Ectodermal cell (in vitro differentiated cells): ENCODE measurements around the gene MYCBPAP.
"Not testable (repeated sequence)": the region's sequence is repeated elsewhere in the genome, so short reads cannot be mapped to it uniquely, and the experiment has no call there.

Experiments
- H3K27ac ChIP-seq: 2 replicates; pipeline ENCODE4 v1.7.0; 2013; ENCODE audit warnings: mild to moderate bottlenecking, low read depth, low read length; ENCODE audit not compliant: insufficient read depth, poor library complexity, severe bottlenecking
- H3K27me3 ChIP-seq: 2 replicates; pipeline ENCODE4 v1.7.0; 2013; ENCODE audit warnings: mild to moderate bottlenecking, low read length; ENCODE audit not compliant: insufficient read depth, control insufficient read depth, poor library complexity, severe bottlenecking
- H3K36me3 ChIP-seq: one replicate; pipeline ENCODE4 v1.7.0; 2013; ENCODE audit warnings: low read length; ENCODE audit not compliant: control insufficient read depth, insufficient read depth
- H3K4me1 ChIP-seq: one replicate; pipeline ENCODE4 v1.7.0; 2013; ENCODE audit warnings: low read length; ENCODE audit not compliant: control insufficient read depth, insufficient read depth
- H3K4me3 ChIP-seq: 2 replicates; pipeline ENCODE4 v1.7.0; 2013; ENCODE audit warnings: low read depth, low read length, control low read depth; ENCODE audit not compliant: insufficient read depth
- H3K9me3 ChIP-seq: 2 replicates; pipeline ENCODE4 v1.7.0; 2013; ENCODE audit warnings: mild to moderate bottlenecking, low read length, moderate library complexity; ENCODE audit not compliant: control insufficient read depth
- WGBS, 2 experiments: methylation state at CpG; one replicate each; pipeline ENCODE4 v1.1.7; 2013; ENCODE audit warnings: missing lambda C conversion rate in 2 of 2; 5-methylcytosine and 5-hydroxymethylcytosine counted together

MYCBPAP gene

DNA sequence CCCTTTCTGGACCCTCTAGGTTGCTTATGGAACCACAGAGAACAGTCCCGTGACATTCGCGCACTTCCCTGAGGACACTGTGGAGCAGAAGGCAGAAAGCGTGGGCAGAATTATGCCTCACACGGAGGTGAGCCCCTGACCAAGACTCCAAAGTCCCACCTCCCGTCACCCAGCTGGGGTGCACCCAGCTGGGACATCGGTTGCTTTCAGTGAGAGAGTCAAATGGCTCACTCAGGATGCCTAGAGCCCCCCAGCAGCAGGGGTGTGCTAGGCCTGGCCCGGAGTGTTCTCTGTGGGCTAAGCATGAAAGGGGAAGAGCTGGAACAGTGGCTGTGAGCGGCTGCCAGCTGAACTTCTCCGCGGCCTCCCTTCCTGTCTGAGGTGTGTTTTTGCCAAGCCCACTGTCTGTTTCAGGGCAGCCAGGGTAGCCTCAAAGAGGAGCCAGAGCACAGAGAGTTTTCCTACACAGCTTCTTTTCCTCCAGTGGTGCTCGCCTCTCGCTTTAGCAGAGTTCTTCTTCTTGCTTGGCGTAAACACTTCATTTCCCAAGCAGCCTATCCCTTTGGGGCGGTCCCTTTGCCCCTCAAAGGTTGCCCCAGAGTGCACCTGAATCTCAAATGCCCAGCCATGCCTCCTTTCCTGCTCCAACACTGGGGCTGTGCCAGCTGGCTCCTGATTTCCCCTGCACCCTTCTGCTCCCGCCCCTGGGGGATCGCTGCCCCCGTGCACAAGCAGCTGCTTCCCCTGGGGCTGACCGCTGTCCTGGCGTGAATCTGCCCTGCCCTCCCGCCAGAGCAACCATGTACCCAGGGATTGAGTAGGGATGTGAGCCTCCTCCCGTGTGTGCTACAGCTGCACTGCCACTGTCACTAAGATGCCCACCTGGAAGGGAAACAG lies 37.0 kb upstream of the MYCBPAP start:
- no peaks in the 10 kb centered on the region for H3K9me3 ChIP-seq
- no peaks in the 10 kb centered on the region for H3K4me1 ChIP-seq
- H3K27me3 ChIP-seq = peaks cover 50% of the 10 kb centered on the region
- H3K4me3 ChIP-seq = no peak overlapping the region
- H3K36me3 ChIP-seq = no peaks in the 10 kb centered on the region
- 90 to 91% methylated on average over 22 of the region's 22 CpGs for WGBS, 2 experiments
- no peak overlapping the region for H3K27ac ChIP-seq

DNA sequence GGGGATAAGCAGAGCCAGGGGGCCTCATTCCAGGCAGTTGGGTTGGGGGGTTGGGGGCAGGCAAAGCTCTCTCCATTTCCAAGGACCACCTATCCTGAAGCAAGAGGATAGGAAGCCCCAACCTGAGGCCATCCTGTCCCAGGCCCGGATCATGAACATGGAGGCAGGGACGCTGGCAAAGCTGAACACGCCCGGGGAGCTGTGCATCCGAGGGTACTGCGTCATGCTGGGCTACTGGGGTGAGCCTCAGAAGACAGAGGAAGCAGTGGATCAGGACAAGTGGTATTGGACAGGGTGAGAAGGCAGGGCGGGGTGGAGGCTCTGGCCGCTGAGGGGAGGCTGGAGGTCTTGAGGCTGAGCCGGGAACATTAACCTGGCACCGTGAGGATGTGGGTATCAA lies 36.0 kb upstream of the MYCBPAP start:
- H3K9me3 ChIP-seq = no peaks in the 10 kb centered on the region
- WGBS, 2 experiments = 94 to 96% methylated on average over 10 of the region's 10 CpGs
- H3K4me3 ChIP-seq = no peak overlapping the region
- H3K36me3 ChIP-seq = no peaks in the 10 kb centered on the region
- no peak overlapping the region for H3K27ac ChIP-seq
- peaks cover 57% of the 10 kb centered on the region for H3K27me3 ChIP-seq
- no peaks in the 10 kb centered on the region for H3K4me1 ChIP-seq

DNA sequence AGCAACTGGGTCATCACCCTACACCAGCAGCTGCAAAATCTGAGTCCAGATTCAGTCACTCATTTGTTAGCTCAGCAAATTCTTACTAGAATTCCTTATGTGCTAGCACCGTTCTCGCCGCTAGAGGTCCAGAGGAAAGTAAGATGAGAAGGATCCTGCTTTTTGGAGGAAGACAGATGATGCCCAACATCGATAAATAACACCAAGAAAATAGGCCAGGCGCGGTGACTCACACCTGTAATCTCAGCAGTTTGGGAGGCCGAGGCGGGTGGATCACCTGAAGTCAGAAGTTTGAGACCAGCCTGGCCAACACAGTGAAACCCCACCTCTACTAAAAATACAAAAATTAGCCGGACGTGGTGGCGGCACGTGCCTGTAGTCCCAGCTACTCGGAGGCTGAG lies 35.5 kb upstream of the MYCBPAP start:
- 89 to 91% methylated on average over 13 of the region's 13 CpGs for WGBS, 2 experiments
- H3K27ac ChIP-seq, H3K36me3 ChIP-seq, H3K9me3 ChIP-seq, H3K4me1 ChIP-seq, H3K4me3 ChIP-seq: not testable (repeated sequence)
- peaks cover 53% of the 10 kb centered on the region for H3K27me3 ChIP-seq

DNA sequence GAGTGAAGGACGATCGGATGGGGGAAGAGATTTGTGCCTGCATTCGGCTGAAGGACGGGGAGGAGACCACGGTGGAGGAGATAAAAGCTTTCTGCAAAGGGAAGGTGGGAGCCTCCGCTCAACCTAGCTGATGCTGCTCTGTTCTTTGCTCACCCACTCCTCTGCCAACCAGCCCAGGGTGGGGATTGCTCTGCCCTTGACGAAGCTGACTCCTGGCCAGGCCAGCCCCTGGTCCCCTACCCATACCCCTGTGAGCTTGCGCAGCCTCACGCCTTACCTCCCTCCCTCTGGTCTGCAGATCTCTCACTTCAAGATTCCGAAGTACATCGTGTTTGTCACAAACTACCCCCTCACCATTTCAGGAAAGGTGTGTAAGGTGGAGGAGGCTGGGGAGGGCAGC lies 34.3 kb upstream of the MYCBPAP start:
- Histone ChIP-seq H3K9me3 (no peaks in the 10 kb centered on the region), H3K4me3 (no peak overlapping the region), H3K4me1 (no peaks in the 10 kb centered on the region), H3K36me3 (no peaks in the 10 kb centered on the region), H3K27me3 (peaks cover 42% of the 10 kb centered on the region), H3K27ac (no peak overlapping the region)
- 87 to 94% methylated on average over 9 to 11 of the region's 11 CpGs for WGBS, 2 experiments

GRCh38 chr17:50474523-50474922 lies 33.7 kb upstream of the MYCBPAP start:
- Histone ChIP-seq H3K4me3 (no peak overlapping the region), H3K27ac (no peak overlapping the region), H3K9me3 (no peaks in the 10 kb centered on the region), H3K27me3 (peaks cover 36% of the 10 kb centered on the region), H3K36me3 (no peaks in the 10 kb centered on the region), H3K4me1 (no peaks in the 10 kb centered on the region)
- WGBS, 2 experiments = 87% methylated on average over 6 of the region's 6 CpGs

DNA sequence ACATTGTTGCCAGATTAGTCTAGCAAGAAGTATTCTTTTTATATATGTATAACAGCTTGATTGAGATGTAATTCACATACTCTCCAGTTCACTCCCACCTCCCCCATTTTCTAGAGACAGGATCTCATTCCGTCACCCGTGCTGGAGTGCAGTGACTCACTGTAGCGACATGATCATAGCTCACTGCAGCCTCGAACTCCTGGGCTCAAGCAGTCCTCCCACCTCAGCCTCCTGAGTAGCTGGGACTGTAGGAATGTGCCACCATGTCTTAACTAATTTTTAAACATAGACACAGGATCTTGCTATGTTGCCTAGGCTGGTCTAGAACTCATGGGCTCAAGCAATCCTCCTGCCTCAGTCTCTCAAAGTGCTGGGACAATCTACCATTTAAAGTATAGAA lies 32.9 kb upstream of the MYCBPAP start:
- no peak overlapping the region for H3K27ac ChIP-seq
- H3K4me1 ChIP-seq = no peaks in the 10 kb centered on the region
- H3K27me3 ChIP-seq = peaks cover 27% of the 10 kb centered on the region
- H3K36me3 ChIP-seq = no peaks in the 10 kb centered on the region
- no peak overlapping the region for H3K4me3 ChIP-seq
- H3K9me3 ChIP-seq = no peaks in the 10 kb centered on the region
- 87 to 89% methylated on average over 4 of the region's 4 CpGs for WGBS, 2 experiments

DNA sequence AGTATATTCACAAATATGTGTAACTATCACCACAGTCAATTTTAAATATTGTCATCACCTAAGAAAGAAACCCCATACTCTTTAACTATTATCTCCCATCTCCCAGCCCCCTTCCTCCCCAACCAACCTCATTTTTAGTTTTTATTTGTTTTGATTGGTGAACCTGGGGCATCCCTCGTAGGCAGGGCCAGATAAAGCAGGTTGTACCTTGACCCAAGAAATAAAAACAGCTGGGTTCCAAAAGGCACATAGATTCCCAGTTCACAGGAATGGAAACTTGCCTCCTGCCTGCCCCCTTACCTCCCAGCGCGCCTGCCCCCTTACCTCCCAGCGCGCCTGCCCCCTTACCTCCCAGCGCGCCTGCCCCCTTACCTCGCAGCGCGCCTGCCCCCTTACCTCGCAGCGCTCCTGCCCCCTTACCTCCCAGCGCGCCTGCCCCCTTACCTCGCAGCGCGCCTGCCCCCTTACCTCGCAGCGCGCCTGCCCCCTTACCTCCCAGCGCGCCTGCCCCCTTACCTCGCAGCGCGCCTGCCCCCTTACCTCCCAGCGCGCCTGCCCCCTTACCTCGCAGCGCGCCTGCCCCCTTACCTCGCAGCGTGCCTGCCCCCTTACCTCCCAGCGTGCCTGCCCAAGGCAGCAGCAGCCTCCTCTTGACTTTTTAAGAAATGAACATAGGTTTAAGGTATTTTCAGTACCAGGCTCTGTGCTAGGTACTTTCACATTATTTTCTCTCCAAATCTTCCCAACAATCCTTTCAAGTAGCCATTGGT lies 32.3 kb upstream of the MYCBPAP start:
- peaks cover 24% of the 10 kb centered on the region for H3K27me3 ChIP-seq
- WGBS, 2 experiments = 29 to 49% methylated on average over 24 to 28 of the region's 33 CpGs

GRCh38 chr17:50476545-50477315 lies 31.5 kb upstream of the MYCBPAP start:
- WGBS, 2 experiments = 85 to 87% methylated on average over 18 of the region's 18 CpGs
- Histone ChIP-seq H3K27ac (no peak overlapping the region), H3K9me3 (no peaks in the 10 kb centered on the region), H3K36me3 (no peaks in the 10 kb centered on the region), H3K4me1 (no peaks in the 10 kb centered on the region), H3K4me3 (no peak overlapping the region), H3K27me3 (peaks cover 24% of the 10 kb centered on the region)

More for the DNA sequence above, 32.3 kb upstream of the MYCBPAP start:
- H3K4me3 ChIP-seq, H3K4me1 ChIP-seq, H3K27ac ChIP-seq, H3K9me3 ChIP-seq, H3K36me3 ChIP-seq: not testable (repeated sequence)

DNA sequence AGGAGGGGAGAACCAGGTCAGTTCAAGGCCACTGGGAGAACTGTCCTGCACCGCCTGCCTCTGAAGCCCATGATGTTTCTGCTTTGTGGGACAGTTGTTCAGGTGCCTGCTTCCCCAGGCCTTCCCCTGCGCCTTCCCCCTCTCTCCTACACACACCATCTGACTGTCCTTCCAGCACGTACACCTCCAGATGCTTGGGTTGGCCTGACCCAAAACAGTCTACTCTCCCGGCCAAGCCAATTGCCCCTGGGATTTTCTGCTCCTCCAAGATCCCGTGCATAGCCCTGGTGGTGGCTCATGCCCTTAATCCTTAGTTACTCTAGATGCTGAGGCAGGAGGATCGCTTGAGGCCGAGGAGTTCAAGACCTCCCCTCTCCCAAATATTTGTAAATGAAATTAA lies 30.3 kb upstream of the MYCBPAP start:
- Histone ChIP-seq H3K9me3 (no peaks in the 10 kb centered on the region), H3K27ac (no peak overlapping the region), H3K4me3 (no peak overlapping the region), H3K36me3 (no peaks in the 10 kb centered on the region), H3K4me1 (no peaks in the 10 kb centered on the region), H3K27me3 (peaks cover 24% of the 10 kb centered on the region)
- 89 to 93% methylated on average over 7 of the region's 7 CpGs for WGBS, 2 experiments
